Hematopoietic multipotent progenitor cell (in vitro differentiated cells): ENCODE data around the gene TMEM203. TPM values are rescaled to one million over a fixed set of nuclear protein-coding genes. Genes with fewer than 3 reads are reported as not detected.

Experiments used
- DNase-seq, 3 donors: peaks; one replicate each; pipeline ENCODE4 v3.0.0-alpha.2; 2011 to 2015; ENCODE audit warnings: low read depth in 2 of 3, low spot score in 2 of 3
- total RNA-seq: library from RNA; depleted of rRNA; stranded (reverse); fragments of >200 nt; gene quantifications from one replicate; pipeline ENCODE4 v1.2.3, GENCODE V29; 2012

TMEM203 gene
- total RNA-seq, 1 donor: 35.5 TPM

DNA sequence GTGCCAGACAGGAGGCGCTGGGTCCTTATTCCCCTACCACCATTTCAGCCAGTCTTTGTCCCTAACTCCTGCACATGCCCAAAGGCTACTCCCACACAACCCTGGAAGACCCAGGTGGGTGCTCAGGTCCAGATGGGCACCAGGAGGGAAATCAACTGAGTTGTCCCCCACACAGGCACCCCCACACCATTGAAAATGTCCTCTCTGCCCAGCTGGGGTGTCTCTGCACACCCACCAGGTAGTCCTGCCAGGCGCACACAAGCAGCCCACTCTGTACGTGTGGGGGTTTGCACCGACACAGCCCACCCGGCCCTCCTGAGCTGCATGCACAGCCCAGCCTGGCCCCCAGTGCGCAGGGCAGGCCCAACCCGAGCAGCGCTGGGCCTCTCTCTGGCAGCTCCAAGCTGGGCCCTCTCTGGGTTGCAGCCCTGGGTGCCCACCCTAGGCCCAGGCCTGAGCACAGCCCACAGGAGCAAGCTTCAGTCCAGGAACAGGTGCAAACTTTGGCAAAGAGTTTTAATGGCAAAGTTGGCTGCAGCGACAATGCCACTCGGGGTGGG, 14.4 kb upstream of the TMEM203 start:
- DNase-seq: no peak

DNA sequence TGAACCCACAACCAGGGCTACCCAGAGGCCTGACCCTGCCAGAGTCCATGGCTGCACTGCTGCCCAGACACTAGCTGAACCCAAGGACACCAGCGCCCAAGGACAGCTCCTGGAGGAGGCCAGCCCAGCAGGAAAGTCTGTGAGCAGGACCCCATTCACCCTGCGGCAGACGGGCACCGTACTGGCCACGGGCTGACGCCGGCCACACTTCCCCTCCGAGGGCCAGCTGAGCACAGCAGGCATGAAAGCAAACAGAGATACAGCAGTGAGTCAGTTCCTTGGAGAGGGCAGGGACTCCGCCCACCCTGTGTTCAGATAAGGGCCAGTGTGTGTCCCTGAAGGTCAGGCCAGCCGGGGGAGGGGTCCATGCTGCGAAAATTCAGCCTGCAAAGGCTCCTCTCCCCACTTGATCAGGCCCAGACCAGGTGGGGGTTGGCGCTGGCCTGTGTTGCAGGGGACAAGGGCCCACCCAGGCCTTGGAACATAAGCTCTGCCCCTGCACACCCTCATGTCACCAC, 13.4 kb upstream of the TMEM203 start:
- no peak for DNase-seq

- no peak for DNase-seq
These were observed 12.8 kb upstream of the TMEM203 start for GRCh38 chr9:137218212-137218753.

DNA sequence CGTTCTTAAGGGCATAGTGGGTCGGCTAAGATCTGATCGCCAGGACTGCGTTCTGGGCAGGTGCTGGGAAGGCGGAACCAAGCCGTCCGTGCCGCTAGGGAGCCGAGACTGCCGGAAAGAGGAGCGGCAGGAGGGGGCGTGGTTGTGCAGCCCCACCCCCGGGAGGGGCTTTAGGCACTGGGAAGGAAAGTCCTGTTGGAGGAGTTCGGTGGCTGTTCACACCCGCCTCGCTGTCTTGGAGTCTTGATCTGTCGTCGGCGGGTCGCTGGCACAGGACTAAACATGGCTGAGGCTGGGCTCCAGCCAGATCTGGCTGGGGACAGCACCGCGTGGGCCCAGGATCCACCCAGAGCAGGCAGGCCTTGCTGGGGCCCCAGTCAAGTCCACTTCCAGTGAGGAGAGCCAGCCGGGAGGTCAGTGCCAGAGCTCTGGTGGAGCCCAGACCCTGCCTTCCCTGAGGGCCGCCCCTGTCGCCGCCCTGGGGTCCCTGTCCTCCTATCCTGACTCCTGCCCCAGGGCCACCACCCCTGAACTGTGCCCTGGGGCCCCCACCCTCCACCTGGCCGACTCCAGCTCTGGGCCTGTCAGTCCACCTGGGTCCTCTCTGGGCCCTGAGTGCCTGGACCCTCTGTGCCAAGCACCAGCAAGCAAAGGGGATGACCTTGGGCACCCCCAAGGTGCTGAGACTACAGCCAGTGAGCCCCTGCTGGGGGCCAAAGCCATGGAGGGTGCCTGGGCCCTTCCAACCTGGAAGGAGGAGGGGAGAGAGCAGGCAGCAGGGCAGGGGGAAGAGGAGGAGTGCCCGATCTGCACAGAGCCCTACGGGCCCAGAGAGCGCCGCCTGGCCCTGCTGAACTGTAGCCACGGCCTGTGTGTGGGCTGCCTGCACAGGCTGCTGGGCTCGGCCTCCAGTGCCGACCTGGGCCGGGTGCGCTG, 12.1 kb upstream of the TMEM203 start:
- DNase-seq: no peak

DNA sequence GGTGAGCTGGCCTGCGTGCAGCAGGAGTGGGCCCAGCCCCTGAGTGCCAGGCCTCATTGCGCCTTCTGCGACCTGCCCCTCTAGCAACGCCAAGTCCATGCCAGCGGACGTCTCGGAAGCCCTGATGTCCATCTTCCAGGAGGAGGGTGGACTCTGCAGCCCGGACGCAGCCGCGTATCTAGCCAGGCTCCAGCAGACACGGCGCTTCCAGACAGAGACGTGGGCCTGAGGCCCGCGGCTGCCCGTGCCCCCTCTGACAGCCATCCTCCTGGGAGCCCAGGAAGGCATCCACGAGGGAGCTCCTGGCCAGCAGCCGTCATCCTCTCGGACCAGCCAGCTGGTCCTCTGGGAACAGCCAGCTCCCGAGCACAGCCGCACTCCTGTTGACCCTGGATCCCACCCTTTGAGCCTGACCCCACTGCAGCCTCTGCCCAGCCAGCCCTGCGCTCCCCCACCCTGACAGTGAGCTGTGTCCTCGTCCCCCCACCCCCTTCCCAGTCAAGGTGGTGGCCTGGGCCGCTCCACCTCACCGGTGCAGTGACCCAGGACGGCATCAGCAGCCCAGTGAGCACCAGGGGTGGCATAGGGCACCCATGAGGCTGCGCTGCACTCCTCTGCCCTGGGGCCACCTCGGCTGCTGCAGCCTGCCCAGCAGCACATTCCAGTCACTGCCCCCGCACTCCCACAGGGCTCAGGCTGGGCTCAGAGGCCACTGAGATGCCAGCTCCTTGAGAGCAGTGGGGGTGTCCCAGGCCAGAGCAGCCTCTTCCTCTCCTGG, 10.9 kb upstream of the TMEM203 start:
- no peak for DNase-seq

- DNase-seq: no peak
These were observed 9.9 kb upstream of the TMEM203 start for GRCh38 chr9:137215196-137215986.

DNA sequence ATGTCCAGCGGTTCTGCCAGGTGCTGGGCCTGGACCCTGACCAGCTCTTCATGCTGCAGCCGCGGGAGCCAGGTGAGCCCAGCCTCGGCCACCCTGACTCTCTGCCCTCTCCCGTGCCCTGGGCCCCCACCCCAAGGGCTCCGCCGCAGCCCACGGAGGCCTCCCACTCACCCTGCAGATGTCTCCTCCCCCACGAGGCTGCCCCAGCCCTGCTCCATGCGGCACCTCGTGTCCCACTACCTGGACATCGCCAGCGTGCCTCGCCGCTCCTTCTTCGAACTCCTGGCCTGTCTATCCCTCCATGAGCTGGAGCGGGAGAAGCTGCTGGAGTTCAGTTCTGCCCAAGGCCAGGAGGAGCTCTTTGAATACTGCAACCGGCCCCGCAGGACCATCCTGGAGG, 9.2 kb upstream of the TMEM203 start:
- DNase-seq: no peak

- DNase-seq: no peak
These were observed 8.0 kb upstream of the TMEM203 start for GRCh38 chr9:137213160-137214060.

DNA sequence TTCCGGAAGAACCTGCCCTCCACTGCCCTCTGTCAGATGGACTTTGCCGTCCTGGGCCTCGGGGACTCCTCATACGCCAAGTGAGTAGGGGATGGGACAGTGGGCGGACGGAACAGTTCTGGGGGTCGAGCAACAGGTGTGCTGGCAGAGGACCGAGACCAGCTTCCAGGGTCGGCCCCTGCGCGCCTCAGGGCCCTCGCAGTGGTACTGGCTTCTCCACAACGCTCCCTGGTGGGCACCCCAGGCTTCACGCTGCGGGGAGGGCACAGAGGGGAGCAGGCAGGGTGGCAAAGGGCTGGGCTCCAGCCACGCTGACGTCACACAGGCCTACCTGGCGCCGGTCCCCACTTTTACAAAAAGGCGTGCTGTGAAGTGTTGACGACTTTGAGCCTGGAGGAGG, 7.1 kb upstream of the TMEM203 start:
- DNase-seq: no peak

GRCh38 chr9:137211532-137211931, 6.1 kb upstream of the TMEM203 start:
- DNase-seq: no peak

- no peak for DNase-seq
These were observed 1.2 kb upstream of the TMEM203 start for GRCh38 chr9:137206602-137207001.

DNA sequence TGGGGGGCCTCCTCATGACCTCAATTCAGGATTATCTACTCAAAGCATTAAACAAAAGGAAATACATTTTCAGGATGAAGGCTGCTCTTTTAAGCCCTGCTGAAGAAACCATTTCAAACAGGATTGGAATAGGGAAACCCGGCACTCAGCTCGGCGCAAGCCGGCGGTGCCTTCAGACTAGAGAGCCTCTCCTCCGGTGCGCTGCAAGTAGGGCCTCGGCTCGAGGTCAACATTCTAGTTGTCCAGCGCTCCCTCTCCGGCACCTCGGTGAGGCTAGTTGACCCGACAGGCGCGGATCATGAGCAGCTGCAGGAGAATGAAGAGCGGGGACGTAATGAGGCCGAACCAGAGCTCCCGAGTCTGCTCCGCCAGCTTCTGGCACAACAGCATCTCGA, 720 bp downstream of the TMEM203 start:
- no peak for DNase-seq

DNA sequence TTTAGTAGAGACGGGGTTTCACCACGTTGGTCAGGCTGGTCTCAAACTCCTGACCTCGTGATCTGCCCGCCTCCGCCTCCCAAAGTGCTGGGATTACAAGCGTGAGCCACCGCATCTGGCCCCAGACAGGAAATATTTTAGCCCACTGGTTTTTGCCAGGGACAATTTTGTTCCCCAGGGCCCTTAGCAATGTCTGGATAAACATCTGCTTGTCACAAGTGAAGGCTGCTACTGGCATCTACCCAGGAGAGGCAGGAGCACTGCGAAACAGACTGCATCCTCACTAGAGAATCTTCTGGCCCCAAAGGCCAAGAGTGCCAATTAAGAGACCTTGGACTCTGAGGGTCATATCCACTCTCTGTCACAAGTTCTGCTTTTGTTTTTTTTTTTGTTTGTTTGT, 2.5 kb downstream of the TMEM203 start:
- DNase-seq: no peak

DNA sequence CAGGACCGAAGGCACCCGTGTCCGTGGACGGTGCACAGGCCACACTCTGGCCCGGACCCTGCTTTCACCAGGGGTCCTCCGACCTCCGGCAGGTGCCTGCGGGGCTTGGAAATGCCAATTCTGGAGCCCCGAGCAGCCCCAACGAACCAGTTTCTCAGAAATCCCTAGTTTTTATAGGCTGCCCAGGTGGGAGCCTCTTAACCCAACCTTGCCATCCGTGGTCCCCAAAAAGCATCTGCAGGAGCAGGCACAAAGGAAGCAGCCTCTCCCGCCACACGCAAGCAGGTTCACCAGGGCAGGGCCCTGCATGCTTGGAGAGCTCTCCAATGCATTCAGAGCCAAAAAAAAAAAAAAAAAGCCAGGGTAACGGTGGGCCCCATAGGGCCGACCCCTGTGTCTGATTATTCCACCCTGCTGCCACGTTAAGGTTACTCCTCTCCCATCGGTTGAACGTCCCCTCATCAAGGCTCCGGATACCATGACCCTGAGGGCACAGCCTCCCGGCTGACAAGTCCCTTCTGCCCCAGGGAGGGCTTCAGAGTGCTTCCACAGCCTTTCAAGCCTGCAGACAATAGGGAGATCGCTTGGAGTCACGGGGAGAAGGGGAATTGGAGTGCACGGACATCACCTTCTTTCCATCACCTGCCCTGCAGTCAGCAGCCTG, 4.1 kb downstream of the TMEM203 start:
- DNase-seq: no peak

DNA sequence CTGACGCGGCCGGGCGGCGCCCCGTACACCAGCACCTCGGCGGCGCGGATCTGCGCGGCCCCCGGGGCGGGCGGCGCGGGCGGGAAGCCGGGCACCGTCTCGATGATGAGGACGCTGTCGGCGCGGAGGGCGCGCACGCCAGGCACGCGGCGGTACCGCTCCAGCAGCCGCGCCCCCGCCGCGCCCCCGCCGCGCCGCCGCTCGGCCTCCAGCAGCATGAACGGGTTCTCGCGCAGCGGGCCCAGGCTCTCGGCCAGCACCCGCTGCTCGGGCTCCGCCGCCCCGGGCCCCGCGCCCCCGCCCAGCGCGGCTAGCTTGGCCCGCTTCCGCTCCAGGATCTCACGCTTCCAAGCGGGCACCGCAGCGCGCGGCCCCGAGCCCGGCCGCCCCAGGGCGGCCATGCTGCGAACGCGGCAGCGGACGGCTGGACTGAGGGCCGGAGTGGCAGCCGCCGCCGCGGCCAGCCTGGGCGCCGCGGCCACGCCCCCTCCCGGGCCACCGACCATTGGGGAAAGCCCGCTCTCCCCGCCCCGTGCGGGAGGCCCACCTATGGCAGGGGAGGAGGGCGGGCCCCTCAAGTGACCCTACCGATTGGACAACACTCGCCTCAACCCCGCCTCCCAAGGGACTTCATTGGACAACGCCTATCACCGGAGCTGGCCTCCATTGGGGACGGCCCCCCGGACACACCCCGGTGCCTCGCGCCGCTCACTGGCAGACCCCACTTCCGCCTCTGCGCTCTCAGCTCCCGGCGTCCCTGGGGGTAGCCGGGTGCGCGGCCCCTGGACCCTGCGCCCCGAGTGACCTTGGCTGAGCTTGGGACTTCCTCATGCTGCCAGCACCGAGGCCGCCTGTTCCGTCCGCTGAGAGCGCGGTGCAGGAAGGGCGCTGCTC, 4.9 kb downstream of the TMEM203 start, which contains the start of gene TPRN:
Gene TPRN (minus strand): TSS at position 431 of the 894 bp plus-strand sequence. CDS start 30 bp downstream, at position 401.
- peak; percentile 86 to 99 (median 98) for DNase-seq

DNA sequence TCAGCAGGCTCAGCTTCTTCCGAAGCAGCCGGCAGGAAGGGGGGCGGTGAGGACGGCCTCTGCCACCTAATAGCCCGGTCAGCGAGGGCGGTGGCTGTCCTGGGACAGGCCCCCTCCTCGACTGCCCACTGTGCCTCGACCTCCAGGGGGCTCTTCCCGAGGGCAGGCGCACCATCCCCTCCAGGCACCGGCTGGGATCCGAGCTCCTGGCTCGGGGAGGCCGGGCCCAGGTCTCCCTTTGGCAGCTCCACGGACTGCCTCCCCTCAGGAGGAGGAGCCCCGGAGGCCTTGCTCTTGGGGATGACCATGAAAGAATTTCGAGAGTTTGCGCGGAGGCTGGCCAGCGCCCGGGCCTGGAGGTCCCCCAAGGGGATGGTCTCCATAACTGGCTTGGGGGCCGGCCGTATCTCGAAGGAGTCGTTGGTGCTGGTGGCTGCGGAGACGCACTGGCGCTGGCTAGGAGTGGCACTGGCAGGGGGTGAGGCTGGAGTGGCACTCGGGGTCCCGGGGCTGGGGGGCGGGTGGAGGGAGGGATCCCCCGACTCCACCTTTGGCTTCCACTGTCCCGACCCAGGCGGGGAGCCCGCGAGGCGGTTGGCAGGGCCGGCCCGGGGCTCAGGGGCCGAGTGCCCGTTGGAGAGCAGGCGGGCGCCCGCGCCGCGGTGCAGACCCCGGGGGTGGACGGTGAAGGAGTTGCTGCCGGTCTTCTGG, 5.9 kb downstream of the TMEM203 start:
- no peak for DNase-seq

DNA sequence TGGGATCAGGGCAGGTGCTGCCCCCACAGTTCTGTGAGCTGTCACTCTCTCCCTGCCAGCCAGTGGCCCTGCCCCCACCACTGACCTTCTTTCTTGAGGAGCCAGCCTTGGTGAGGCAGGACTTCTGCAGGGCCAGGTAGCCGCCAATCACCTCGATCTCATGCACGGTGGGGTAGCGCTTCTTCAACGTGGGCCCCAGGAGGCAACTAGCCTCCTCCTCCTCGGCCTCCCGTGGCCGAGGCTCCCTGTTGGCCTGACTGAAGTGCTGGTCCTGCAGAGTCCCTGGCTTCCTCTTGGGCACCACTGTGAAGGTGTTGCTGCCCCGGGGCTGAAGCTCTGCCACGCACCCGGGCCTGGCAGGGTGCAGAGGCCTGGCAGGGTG, 6.6 kb downstream of the TMEM203 start:
- DNase-seq: no peak
